ENCODE measurements around the gene CD226.
"Not testable (repeated sequence)": the region's sequence is repeated elsewhere in the genome, so short reads cannot be mapped to it uniquely, and the experiment has no call there.

CD226 gene

DNA sequence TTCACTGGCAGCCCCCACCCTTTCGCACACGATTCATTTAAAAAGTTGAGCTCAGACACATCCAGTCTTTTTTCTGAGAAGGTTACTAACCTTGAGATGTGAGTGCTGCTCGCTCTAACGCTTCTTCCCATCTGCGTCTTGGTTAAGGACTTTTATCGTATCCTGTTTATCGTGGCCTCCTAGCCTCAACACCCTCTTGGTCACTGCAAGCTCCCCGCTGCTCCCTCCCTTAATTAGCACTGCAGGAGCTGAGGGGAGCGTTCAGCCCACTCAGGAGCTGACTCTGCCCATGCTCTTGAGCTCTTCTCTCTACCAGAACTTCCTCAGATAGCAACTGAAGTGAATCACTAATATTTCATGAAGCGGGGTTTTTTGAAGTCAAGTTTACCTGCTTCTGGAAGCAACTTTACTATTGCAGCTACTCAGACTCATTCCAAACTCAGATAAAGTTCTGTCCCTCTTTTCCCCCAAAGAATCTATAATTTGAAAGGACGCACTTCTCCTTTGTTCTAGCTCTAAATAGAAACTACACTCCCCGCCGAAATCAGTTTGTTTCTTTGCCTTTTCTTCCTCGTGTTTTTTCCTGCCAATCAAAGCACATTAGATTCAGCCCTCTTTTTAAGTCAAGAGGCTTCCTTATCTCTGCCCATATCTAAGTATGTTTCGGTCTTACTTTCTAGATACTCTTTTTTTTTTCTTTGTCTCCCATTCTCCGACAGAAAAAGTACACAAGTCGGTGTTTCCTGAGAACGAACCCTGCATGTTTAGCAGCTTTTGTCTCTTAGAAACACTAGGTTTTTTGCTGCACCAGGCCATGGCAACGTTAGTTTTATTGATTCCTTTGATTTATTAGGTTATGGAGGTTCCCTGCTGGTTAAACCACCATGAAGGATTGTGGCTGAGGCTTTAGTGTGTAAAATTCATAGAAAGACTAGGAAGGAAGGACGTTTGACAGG lies 9.3 kb upstream of the CD226 start:
- DNase-seq (ENCODE audit: low read depth) = no peak

DNA sequence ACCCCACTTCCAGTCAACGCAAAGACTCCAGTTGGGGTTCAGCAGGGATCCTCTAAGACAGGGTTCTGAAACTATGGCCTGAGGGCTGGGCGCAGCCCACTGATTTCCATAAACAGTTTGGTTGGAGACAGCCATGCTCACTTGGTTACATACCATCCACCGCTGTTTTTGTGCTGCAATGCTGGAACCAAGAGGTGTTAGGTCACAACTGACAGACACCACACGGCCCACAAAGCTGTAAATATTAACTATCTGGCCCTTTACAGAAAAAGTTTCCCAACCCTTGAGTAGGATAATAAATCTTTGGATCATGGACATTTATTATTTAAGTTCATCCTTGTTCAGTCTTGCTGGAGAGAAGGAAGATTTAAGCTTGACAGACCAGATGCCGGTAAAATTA lies 8.4 kb upstream of the CD226 start:
- DNase-seq (ENCODE audit: low read depth) = no peak

DNA sequence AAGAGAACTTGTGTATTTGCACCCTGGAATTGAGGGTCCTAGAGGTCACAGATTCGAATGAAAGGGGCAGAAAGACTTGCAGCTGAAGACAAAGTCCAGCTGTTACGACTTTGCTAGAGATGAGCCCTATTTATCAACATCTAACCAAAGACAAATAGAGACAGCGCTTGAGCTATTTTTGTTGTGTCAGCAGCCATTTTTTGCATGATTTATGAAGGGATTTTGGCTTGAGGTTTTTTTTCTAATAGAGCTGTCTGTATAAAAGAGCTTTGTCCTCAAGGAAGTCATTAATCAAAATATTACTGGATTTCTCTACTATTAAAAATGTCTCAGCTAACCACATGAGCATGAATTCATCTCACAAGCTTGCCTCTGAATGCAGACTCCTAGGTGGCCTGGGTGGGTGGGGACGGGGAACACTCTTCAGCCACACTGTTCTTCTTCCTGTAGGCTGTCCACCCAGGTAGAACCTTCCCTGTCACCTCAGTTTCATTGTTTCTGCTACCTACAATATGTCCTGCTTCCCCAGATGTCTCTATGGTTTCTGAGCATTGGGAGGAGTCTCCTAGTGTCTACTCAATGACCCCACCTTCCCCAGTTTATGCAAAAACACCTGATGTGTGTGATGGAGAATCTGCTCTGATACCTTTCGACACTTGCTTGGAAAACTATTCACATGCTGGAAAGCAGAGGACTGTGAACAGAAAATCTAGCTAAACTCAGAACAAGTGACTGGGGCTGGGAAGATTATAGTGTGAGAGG lies 7.2 kb upstream of the CD226 start:
- no peak for DNase-seq (ENCODE audit: low read depth)

DNA sequence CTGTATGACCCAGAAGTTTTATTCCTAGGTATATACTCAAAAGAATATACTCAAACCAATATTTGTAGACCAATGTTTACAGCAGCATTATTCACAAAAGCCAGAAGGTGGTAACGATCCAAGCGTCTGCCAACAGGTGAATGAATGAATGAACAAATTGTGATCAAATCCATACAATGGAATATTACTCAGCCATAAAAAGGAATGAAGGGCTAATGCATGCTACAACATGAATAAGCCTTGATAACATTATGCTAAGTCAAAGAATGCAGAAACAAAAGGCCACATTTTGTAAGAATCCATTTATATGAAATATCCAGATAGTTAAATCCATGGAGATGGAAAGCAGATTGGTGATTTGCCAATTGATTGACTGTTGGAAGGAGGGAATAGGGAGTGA lies 5.5 kb upstream of the CD226 start:
- no peak for DNase-seq (ENCODE audit: low read depth)

DNA sequence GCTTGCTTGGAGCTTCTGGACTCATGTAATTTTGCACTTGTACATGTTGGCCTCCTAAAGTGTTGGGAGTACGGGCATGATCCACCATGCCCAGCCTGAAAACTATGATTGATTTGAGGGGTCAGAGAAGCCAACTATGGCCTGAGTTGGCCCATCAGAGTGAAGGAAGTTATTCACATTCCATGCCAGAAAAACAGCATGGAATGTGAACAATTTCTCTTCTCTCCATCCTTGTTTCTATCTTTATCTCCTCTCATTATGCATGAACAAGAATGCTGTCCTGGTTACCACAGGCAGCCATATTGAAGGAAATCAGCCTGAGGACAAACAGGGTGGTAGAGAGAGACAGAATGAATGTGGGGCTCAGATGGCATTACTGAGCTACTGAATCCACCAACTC lies 3.5 kb upstream of the CD226 start:
- DNase-seq (ENCODE audit: low read depth) = no peak

DNA sequence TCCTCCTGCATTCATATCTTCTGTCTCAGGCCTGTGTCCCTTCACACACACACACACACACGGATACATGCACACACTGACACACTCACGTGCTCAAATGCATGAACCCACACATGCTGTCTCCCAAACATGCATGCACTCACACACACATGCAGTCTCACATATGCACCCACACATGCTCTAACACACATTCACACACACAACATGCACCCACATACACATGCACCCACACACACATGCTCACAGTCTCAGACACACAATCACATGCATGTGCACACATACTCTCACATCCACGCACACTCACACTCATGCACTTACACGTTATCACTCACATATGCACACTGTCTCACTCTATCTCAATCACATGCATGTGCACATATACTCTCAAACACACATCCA lies 1.9 kb upstream of the CD226 start:
- no peak for DNase-seq (ENCODE audit: low read depth)

DNA sequence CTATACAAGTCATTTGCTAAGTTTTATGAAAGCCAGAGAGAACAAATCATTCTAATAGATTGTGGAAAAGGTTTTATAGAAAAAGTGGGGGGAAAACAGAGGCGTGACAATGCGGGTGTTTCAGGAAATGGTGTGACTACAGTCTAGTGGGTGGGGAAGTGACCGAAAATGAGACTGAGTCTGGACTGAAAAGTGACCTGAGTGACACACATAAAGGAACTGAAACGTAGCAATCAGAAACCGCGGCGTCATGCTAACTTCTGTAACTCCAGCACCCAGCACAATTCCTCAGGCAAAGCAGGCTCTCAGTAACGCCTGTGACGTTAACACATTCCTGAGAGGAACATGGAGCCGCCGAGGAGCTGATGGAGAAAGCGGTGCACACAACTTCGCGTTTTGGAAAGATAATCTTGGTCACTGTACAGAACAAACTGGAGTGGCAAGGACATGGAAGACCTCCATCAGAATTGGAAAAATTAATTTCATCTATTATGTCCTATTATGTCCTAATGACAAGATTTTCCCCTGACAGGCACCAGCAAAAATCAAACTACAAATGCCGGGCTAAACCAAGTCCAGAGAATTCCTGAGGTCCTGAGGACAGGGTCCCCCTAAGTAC lies 1.4 kb upstream of the CD226 start:
- no peak for DNase-seq (ENCODE audit: low read depth)

DNA sequence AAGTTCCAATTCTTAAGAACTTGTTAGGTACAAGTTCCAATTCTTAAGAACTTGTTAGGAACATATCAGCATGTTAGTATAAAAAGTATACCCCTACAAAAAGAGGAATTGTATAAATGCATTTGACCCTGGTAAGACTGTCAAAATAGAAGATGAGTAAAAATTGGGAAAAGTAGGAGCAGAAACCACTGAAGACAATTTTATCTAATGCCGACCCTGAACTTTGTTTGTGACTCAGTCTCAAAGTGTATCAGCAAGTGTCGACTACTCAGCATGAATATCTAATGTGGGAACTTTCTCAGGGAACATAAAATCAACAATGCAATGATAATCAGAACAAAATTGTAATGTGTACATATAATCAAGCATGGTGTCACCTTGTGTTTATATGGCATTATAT lies 583 bp upstream of the CD226 start:
- no peak for DNase-seq (ENCODE audit: low read depth)

DNA sequence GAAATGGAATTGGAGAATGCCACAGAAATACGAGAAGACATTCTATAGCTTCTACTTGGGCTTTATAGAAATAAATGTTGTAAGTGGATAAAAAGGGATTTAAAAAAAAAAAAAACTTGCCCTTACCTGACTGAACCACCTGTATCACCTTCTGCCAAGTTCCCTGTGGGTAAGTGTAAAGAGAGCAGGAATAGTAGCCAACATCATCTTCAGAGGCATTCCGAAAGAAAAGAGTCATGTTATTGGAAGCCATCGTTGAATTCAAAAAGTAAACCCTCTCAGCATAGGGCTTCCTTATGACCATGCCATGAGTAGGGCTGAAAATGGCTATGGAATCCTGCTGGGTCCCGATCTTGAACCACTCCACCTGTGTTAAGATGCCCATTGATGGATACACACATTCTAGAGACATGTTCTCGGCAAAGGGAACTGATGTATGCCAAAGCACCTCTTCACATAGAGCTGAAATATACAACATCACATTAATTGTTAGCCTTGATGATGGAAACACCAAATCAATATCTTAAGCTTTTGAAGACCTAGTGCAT lies 991 bp downstream of the CD226 start:
- no peak for DNase-seq (ENCODE audit: low read depth)

DNA sequence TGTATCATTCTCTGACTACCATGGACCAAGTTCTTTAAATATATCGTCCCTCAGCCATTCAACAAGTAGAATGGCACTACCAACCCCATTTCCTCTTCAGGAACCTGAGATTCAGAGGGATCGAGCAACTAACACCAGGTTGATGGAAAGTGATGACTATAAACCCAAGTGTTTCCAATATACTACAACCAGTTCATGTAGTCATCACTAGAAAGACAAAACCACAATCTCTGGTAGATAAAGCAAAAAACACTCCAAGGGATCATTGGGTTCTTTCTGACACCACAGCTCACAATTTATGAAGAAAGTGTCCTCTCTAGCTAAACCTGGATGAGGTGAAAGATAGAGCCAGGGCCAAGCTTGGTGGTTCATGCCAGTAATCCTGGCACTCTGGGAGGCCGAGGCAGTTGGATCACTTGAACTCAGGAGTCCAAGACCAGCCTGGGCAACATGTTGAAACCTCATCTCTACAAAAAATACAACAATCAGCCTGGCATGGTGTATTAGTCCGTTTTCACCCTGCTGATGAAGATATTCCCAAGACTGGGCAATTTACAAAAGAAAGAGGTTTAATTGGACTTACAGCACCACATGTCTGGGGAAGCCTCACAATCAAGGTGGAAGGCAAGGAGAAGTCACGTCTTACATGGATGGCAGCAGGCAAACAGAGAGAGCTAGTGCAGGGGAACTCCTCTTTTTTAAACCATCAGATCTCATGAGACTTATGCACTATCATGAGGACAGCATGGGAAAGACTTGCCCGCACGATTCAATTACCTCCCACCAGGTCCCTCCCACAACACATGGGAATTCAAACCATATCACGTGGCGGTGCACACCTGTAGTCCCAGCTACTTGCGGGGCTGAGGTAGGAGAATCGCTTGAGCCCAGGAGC lies 2.2 kb downstream of the CD226 start:
- no peak for DNase-seq (ENCODE audit: low read depth)

DNA sequence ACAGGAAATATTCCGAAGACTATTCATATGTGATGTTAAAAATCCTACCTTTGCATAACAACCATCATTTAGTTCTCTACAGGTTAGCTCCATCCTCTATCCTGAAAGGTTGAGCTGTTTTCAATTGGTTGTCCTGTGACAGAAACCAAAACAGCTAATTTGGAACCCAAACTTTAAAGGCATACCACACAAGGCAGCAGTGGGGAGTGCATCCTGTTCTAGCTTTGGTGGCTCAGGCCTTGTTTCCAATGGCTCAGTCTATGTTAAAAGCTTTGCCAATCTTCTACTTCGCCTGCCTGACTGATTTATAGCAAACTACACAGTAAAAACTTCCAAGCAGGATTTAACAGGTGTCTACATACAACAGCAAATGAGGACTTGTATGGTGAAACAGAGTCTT lies 3.2 kb downstream of the CD226 start:
- DNase-seq (ENCODE audit: low read depth) = no peak

DNA sequence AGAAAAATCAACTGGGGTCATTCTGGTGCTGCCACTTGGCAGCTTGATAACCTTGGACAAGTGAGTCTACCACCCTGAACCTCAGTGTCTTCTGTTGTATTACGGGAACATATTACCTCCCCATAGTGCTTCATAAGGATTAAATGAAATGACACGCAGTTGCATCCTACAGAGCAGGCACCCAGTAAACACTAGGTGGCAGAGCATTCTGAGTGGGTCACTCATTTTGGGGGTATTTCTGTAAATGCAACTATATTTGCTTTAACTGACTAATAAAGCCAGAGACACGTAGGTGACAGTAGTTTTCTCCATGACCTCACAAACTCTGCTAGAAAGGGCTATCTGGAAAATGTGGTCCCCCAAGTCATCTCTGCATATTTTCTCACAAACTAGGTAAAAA lies 4.7 kb downstream of the CD226 start:
- DNase-seq (ENCODE audit: low read depth) = no peak

DNA sequence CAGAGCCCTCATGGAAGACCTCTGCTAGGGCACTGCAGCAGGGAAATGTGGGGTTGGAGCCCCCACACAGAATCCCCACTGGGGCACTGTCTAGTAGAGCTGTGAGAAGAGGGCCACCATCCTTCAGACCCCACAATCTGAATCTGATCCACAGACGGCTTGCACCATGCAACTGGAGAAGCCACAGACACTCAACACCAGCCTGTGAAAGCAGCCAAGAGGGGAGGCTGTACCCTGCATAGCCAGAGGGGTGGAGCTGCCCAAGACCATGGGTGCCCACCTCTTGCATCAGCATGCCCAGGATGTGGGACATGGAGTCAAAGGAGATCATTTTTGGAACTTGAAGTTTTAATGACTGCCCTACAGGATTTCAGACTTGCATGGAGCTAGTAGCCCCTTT lies 6.5 kb downstream of the CD226 start:
- DNase-seq (ENCODE audit: low read depth) = no peak

DNA sequence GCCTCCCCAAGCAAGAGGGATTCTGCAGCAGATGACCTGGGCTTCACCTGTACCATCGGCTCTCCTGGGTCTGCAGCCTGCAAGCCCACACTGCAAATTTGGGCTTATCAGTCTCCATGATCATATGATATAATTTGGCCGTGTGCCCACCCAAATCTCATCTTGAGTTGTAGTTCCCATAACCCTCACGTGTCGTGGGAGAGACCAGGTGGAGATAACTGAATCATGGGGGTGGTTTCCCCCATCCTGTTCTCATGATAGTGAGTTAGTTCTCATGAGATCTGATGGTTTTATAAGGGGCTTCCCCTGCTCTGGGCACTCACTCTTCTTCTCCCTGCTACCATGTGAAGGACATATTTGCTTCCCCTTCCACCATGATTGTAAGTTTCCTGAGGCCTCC lies 7.9 kb downstream of the CD226 start:
- not testable (repeated sequence) for DNase-seq (ENCODE audit: low read depth)

DNA sequence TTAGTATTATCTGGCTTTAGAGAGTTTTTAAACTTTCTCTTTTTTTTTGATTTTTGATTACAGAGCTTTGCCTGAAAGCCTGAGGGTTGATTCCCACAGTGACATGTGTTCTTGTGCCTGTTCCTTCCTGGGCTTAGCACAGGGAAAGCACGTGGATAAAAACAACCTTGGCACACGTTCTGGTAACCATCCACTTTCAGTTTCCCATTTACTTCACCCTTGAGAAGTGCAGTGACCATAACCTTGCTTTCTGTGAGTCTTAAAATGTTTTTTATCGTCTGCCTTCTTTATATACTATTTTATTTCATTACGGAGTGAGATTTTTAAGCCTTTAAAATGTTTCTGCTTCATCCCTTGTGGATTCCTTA lies 11.5 kb downstream of the CD226 start:
- DNase-seq (ENCODE audit: low read depth) = no peak

DNA sequence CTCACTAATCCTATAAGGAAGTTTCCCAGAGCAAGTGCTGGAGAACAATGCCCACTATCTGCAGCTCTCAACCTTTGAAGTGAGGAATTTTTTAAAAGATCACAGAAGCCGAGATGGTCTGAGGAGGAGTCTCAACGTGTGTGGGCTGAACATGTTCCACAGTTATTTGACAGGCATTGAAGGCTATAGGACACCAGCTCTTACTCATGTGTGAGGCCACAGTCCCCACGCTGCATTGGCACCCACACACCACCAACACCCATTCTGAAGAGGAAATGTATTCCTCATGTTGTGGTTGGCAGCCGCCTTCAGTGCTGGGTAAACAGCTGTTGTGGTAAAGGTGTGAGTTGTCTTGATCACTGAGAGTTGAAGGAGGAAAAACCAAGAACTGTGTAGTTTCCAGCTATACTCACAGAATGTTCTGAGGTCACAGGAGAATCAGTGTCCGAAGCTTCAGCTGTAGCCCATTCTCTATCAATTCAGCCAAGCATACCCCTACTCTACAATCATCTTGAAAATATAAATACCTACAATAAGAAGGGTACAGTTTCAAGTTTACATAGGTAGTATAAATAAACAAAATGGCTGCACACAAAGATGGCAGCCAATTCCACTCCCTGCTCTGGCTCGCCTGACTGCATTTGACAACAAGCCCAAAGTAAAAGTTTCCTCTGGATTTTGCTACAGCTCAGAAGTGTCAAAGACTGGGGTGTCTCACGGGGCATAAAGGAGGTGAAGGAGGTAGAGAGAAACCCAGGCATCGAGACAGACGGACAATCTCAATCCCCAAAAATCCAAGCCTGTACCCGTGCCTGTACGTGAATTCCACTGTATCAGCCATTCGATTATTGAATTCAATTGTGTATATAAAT lies 12.1 kb downstream of the CD226 start:
- peak; percentile 75 for DNase-seq (ENCODE audit: low read depth)

DNA sequence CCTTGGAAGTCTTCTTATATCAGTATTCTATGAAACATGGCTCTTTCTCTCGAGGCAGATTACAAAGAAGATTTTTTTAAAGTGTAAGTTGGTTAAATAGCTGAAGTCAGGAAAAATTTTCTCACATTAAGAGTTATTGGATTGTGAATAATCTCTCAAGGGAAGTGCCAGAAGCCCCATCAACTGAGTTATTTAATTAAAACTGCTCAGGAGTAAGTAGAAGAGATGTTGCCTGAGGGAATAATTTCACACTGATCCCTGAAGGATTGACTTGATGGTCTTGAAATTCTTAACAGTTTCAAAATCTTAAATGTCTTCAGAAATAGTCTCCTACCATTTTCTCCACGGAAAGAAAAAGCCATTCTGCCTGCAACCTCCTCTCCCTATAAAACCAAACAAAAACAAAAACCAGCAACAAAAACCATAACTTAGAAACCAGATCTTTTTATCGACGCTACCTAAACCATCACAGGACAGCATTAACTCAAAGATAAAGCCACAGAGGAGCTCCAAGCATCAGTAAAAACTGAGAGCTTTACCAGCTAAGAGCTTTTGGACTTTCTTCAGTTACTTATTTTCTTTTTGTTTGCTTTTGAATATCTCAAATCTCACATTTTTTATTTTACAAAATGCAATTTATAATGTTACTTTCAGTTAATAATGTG lies 12.9 kb downstream of the CD226 start:
- DNase-seq (ENCODE audit: low read depth) = no peak

DNA sequence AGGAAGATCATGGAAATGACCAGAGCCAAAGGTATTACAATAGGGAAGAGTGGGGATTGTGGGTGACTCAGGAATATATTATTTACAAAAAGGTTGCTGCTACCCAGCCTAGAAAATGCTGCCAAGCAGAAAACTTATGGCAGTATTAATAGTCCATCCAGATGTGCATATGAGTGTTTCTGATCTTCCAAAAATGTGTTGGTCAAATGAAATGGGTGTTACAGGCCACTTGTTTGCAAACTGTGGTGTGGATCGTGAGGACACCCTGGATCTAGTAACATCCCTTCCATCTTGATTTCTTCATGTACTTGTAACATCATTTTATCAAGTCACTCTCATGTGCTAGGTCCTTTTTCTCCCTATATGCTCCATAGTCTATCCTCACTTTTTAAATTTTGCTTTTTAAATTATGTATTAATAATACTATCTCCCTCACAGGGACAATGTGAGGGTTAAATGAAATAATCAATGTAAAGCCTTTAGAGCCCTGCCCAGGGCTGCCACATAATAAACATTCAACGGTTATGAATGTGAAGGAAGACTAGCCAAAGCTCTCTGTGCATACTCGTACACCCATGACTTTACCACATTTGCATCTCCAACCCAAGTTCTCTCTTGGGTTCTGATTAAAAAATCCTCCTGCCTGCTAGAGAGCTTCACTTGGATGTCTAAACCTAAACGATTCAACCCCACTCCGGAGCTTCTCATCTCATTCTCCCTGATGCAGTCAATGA lies 18.5 kb downstream of the CD226 start:
- DNase-seq (ENCODE audit: low read depth) = no peak

DNA sequence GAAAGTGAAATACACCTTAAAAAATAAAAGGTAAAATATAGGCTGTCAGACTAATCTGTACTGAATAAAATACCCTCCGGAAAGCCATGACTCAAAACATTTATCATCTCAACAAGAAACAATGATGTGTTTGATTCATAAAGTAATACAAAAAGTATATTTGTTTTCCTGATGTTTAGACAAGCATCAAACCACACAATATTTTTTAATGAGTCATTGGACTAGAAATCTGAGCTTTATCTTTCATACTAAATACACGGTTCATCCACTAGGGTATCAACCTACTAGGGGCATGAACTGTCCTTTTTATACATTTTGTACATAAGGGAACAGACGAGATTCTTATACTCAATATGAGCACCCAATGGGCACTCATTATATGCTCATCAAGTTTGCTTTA lies 31.3 kb downstream of the CD226 start:
- no peak for DNase-seq (ENCODE audit: low read depth)
